OCI-LY7 (cell line): ENCODE results near the gene MAIP1. TPM values are rescaled to one million over a fixed set of nuclear protein-coding genes. Genes with fewer than 3 reads are reported as not detected.

ENCODE experiments used
- Bru-seq: library from RNA; stranded (reverse); fragments of 400-500 nt; gene quantifications from one replicate; lab custom pipeline; 2021; lab: Mats Ljungman, UMichigan
- BruChase-seq, 2 experiments: library from RNA; stranded (reverse); fragments of 400-500 nt; gene quantifications; one replicate each; lab custom pipeline; 2021; lab: Mats Ljungman, UMichigan
- BruUV-seq: library from RNA; stranded (reverse); fragments of 400-500 nt; replicated peaks from 2 replicates; lab custom pipeline; 2021; lab: Mats Ljungman, UMichigan
- CTCF ChIA-PET: fragments of 300-600 bp; sonication (Branson Sonifier 250); formaldehyde crosslinking; loops from one replicate; lab custom pipeline; 2022; ENCODE audit warnings: antibody characterized with exemption; ENCODE audit not compliant: unreplicated experiment; lab: Charles Lee
- POLR2A ChIA-PET: fragments of 300-600 bp; sonication (Branson Sonifier 250); formaldehyde crosslinking; loops from one replicate; lab custom pipeline; 2022; ENCODE audit warnings: antibody characterized with exemption; lab: Charles Lee
- DNase-seq: peaks from one replicate; pipeline ENCODE4 v3.0.0-alpha.2; 2015; ENCODE audit warnings: low spot score
- H2AFZ ChIP-seq: fragments of 200-600 bp; sonication (generic), shearing (Covaris generic); 2 replicates; pipeline ENCODE4 v1.6.1; 2014; ENCODE audit warnings: mild to moderate bottlenecking, antibody characterized with exemption, low read length, moderate library complexity
- H3K27ac ChIP-seq: fragments of 200-600 bp; sonication (generic); 2 replicates; pipeline ENCODE4 v1.5.1; 2014; ENCODE audit warnings: mixed run types, low read depth, mild to moderate bottlenecking, moderate library complexity, low read length, inconsistent platforms; ENCODE audit not compliant: poor library complexity, severe bottlenecking
- H3K36me3 ChIP-seq: fragments of 200-600 bp; sonication (generic); 2 replicates; pipeline ENCODE4 v1.6.1; 2014; ENCODE audit warnings: mild to moderate bottlenecking, antibody characterized with exemption, low read length, moderate library complexity, mixed read lengths; ENCODE audit not compliant: insufficient read depth
- H3K4me1 ChIP-seq: fragments of 200-600 bp; sonication (generic); 2 replicates; pipeline ENCODE4 v1.5.1; 2014; ENCODE audit warnings: mild to moderate bottlenecking, low read length; ENCODE audit not compliant: insufficient read depth, poor library complexity, severe bottlenecking
- H3K4me2 ChIP-seq: fragments of 200-600 bp; sonication (generic); 2 replicates; pipeline ENCODE4 v1.6.1; 2014; ENCODE audit warnings: mild to moderate bottlenecking, low read length
- H3K4me3 ChIP-seq: fragments of 200-600 bp; sonication (generic); 2 replicates; pipeline ENCODE4 v1.5.1; 2014; ENCODE audit warnings: mild to moderate bottlenecking, low read depth, low read length; ENCODE audit not compliant: poor library complexity, severe bottlenecking
- H3K79me2 ChIP-seq: fragments of 200-600 bp; sonication (generic); 2 replicates; pipeline ENCODE4 v1.6.1; 2016; ENCODE audit warnings: low read depth, mild to moderate bottlenecking, low read length, moderate library complexity, mixed read lengths; ENCODE audit not compliant: insufficient read depth
- H3K9me2 ChIP-seq: fragments of 200-600 bp; sonication (generic); 2 replicates; pipeline ENCODE4 v1.6.1; 2016; ENCODE audit warnings: mild to moderate bottlenecking, low read length, mixed read lengths; ENCODE audit not compliant: insufficient read depth
- H3K9me3 ChIP-seq: fragments of 200-600 bp; sonication (generic); 2 replicates; pipeline ENCODE4 v1.6.1; 2014; ENCODE audit warnings: mild to moderate bottlenecking, mixed run types, low read length, mixed read lengths
- H4K20me1 ChIP-seq: fragments of 200-600 bp; sonication (generic); 2 replicates; pipeline ENCODE4 v1.6.1; 2014; ENCODE audit warnings: mild to moderate bottlenecking, antibody characterized with exemption, low read length, moderate library complexity, mixed read lengths; ENCODE audit not compliant: insufficient read depth
- CTCF ChIP-seq: fragments of 200-600 bp; sonication (generic); conservative IDR thresholded peaks from 2 replicates; pipeline ENCODE4 v1.5.1; 2014; ENCODE audit warnings: mild to moderate bottlenecking, antibody characterized with exemption, low read length, moderate library complexity, mixed read lengths
- EZH2phosphoT487 ChIP-seq: fragments of 200-600 bp; sonication (generic); IDR thresholded peaks from 2 replicates; pipeline ENCODE4 v1.6.1; 2018; ENCODE audit warnings: low read depth, borderline replicate concordance, mild to moderate bottlenecking, mixed run types, antibody characterized with exemption, low read length, moderate library complexity, mixed read lengths
- intact Hi-C: fragments of 100-400 bp; cut with micrococcal nuclease; formaldehyde crosslinking; loops from one replicate; pipeline ENCODE4 v1.10.0; 2022; ENCODE audit not compliant: unreplicated experiment
- long read RNA-seq: library from polyadenylated mRNA; stranded (forward); transcript quantifications from one replicate; pipeline ENCODE4 v2.0.0, GENCODE V29; 2022
- total RNA-seq, 2 experiments: library from RNA; depleted of rRNA in 1 of 2; stranded (reverse); fragments of >200 nt in 1 of 2; shearing (Covaris generic) in 1 of 2; gene quantifications; 2 replicates each; pipeline ENCODE4 v1.2.3, GENCODE V29; 2014 to 2022

The MAIP1 gene
- total RNA-seq (2014; rRNA removed; shearing (Covaris generic)) (13.7 and 25.3 TPM in 2 replicates), total RNA-seq (2022) (23.3 and 29.8 TPM in 2 replicates), Bru-seq, nascent RNA (percentile 90 among the genes with signal in this experiment), BruChase-seq, experiment 1, labeled RNA remaining after a 6-hour chase (percentile 69 among the genes with signal in this experiment), BruChase-seq, experiment 2, labeled RNA remaining after a 2-hour chase (percentile 82 among the genes with signal in this experiment)
- long read RNA-seq, transcript MAIP1-202 (5 exons, 1,386 nt) = major isoform, 46 of 55 reads
- long read RNA-seq, partial matches to known transcripts = 1 of 55 reads
- long read RNA-seq, other reads (novel, unspliced or antisense) = 7 of 55 reads

- peak; percentile 84 for DNase-seq
- peaks cover 29% of the 10 kb centered on the region for H3K4me1 ChIP-seq
- H3K4me3 ChIP-seq = peak within 1 kb of the TSS; percentile 92
- POLR2A ChIA-PET = interaction anchor here (1.4 kb wide), 1 partner anchor 31 kb away, joined by 5 read pairs; no protein-coding TSS in a partner anchor
- H3K4me2 ChIP-seq = peak within 1 kb of the TSS; percentile 83
- no TSS peak for BruUV-seq
- TF ChIP-seq CTCF = peak; percentile 36; the same call in 1 of the 2 replicates
- no peak for TF ChIP-seq EZH2phosphoT487
- intact Hi-C loops = loop anchor here (2.0 kb wide), 1 partner anchor 45 kb away; the partner anchor contains the start of gene C2orf69
- H2AFZ ChIP-seq = peak within 1 kb of the TSS; percentile 86
- no peaks in the 10 kb centered on the region for H4K20me1 ChIP-seq
- CTCF ChIA-PET = interaction anchor here (0.6 kb wide), 1 partner anchor 531 kb away, joined by 3 read pairs; no protein-coding TSS in a partner anchor
- peaks cover 76% of the 10 kb centered on the region for H3K79me2 ChIP-seq
- no peaks in the 10 kb centered on the region for H3K9me3 ChIP-seq
- peaks cover 40% of the 10 kb centered on the region for H3K36me3 ChIP-seq
- no peaks in the 10 kb centered on the region for H3K9me2 ChIP-seq
- peak within 1 kb of the TSS; percentile 57 for H3K27ac ChIP-seq
Observed at GRCh38 chr2:199955339-199956061, at the start of gene MAIP1, which contains the start of gene TYW5. MAIP1 (plus strand) TSS chr2:199955582; CDS start chr2:199955799, 217 bp downstream. TYW5 (minus strand) TSS chr2:199955491; CDS start chr2:199955470, 21 bp downstream.

- BruUV-seq = no TSS peak
- Histone ChIP-seq H3K27ac (no peak overlapping the region), H3K4me2 (peak overlapping the region; percentile 30), H3K9me3 (no peaks in the 10 kb centered on the region), H3K79me2 (peaks cover 22% of the 10 kb centered on the region), H3K4me3 (no peak overlapping the region), H3K9me2 (no peaks in the 10 kb centered on the region), H3K36me3 (peaks cover 5% of the 10 kb centered on the region; the same call in 1 of the 2 replicates), H4K20me1 (peaks cover 5% of the 10 kb centered on the region; the same call in 1 of the 2 replicates), H3K4me1 (peaks cover 14% of the 10 kb centered on the region), H2AFZ (peak overlapping the region; percentile 27; the same call in 1 of the 2 replicates)
- ChIA-PET CTCF (no interaction called here), POLR2A (interaction anchor here (0.7 kb wide), 3 partner anchors 38 to 900 kb away, joined by 3 to 4 read pairs (median 3); no protein-coding TSS in a partner anchor)
- intact Hi-C loops = no loop called here
- TF ChIP-seq CTCF (no peak), EZH2phosphoT487 (no peak)
- DNase-seq = peak; percentile 34
Observed at GRCh38 chr2:199907008-199907714, 48.2 kb upstream of the MAIP1 start.
